ENCODE data around the gene RHBDF1.

GRCh38 chr16:44655-45054, 27.8 kb downstream of the RHBDF1 start:
- TF ChIP-seq CTCF (IDR thresholded peaks at IDR 0.05; ENCODE audit: low read depth, low read length, poor library complexity, severe bottlenecking), result no peak
- TF ChIP-seq EZH2phosphoT487 (IDR thresholded peaks at IDR 0.05; ENCODE audit: borderline replicate concordance, low read length), result no peak
